CD4-positive, alpha-beta T cell treated with Interleukin-17A for 4 hours (primary cell): ENCODE measurements around the gene SLC9A9.
"Not testable (repeated sequence)": the region's sequence is repeated elsewhere in the genome, so short reads cannot be mapped to it uniquely, and the experiment has no call there.

ENCODE experiments used
- DNase-seq: peaks from one replicate; pipeline ENCODE4 v3.0.0-alpha.2; 2020; ENCODE audit warnings: mixed read lengths

Gene SLC9A9

DNA sequence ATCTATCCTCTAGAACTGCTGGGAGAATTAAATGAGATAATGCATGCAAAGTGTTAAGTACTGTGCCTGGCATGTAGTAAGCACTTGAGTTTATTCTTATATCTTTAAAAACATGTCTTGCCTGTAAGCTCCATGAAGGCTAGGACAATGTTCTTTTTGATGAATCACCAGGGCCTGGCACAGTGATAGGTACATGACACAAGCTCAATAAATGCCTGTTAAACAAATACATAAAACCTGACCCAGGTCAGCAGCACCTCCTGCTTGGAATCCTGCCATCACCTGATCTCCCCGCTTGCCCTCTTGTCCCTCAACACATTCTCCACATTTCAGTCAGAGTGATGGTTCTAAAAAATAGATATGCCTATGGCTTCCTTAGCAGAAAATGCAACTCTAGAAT lies 541.9 kb downstream of the SLC9A9 start:
- no peak for DNase-seq

DNA sequence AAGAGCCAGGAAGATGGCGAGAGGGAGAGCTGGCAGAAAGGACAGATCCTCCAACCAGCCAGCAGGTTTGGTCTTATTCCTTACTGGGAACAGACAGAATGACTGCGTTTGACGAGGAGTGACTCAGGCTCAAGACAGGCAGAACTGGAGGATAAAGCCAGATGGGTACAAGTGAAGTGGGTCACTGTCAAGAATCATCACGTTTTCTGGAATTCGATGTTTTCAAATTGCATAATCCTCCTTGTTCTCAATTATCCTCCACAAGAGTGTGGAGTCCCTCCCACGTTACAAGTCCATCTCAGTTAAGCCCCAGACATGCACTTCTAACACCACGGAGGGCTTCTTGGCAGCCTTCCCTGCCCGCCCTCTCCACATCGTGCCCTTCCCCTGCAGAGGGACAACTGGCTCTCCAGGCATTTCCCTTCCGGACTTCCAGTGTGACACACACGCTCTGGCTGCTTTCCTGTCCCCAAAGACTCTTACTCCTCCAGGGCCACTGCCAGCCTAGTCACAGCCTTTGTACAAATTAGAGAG lies 545.6 kb downstream of the SLC9A9 start:
- DNase-seq = no peak

- no peak for DNase-seq
Measured at GRCh38 chr3:143301031-143301901, 547.0 kb downstream of the SLC9A9 start.

DNA sequence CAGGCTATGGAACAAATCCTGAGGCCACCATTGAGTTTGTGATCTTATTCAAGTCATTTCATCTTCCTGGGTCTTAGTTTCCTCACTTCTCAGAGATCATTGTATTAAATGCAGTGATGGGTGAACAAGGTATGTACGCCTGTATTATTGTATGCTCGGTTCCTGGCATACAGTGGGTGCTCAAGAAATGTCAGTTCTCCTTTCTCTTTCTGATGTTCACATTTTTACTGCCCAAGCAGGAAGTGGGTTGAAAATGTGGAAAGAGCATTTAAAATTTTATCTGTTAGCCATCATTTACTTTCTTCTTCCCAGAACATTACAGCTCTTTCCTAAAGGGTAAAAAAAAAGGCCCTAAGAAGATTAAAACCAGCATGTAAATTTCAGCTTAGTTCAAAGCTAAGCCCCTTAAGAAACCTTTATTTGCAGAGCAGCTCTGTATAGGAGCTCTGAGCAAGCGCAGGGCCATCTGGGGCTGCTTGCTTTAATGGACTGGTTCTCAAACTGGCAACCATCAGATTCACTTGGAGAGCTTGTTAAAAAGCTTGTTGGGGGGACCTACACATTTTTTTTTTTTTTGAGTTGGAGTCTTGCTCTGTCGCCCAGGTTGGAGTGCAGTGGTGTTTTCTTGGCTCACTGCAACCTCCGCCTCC lies 549.3 kb downstream of the SLC9A9 start:
- DNase-seq = no peak

GRCh38 chr3:143298380-143298779 lies 549.9 kb downstream of the SLC9A9 start:
- DNase-seq = no peak

- no peak for DNase-seq
Measured at GRCh38 chr3:143295201-143296080, 552.8 kb downstream of the SLC9A9 start.

DNA sequence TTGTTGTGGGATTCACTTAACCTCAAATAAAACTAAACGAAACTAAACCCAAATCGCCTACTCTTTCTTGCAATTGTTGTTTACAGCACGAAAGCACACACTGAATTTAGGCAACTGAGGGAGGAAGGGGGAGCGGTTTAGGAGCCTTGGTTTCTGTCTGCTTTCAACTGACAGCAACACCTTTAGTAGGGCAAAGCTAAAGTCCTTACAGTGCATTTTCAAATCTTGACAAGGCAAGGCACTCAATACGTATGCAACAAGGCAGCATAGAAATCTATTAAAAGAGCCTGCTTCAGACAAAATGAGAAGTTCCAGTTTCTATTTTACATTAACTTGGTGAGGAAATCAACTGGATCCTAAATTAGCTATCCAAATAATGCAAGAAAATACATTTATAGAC lies 554.1 kb downstream of the SLC9A9 start:
- DNase-seq = peak; percentile 5

DNA sequence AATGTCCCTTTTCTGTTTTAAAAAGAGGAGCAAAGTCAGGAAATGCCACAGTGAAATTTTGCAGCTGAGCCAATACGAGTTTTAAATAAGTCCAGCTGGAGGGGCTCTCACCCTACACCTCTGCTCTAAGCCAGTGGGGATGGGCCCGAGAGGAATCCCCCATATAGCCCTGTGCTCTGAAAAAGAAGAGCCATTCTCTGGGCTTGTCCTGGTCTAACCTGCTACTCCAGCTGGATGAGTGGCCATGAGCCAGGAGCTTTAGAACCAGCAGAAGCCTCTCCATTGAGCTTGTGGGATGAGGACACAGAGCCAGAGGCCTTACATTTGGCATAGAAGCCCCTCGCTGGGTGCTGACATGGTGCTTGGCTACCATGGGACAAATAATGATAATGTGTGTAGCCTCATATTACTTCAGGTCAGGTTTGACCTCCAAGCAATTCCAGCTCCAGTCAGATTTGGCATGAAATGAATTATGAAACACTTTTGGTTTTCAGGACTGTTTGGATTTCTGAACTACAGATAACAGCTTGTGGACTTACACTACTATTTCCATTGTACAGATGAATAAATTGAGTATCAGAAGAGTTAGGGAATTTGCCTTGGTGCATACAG lies 556.3 kb downstream of the SLC9A9 start:
- no peak for DNase-seq

DNA sequence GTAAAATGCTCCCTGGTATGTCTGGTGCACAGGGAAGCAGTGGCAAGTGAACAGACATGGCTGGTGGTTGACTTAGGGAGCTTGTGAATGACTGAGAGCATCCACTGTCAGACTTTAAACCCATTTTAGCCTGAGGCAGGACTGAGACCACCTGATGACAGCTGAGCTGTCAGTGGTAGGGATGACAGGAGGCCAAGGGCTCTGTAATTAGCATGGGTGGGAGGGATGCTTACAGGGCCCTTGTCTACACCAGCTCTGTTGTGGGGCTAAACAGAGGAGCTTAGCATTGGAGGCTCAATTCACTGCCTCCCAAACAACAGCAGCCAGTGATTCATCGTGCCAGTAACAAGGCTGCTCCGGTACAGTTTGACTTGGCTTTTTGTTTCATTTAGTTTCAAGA lies 559.3 kb downstream of the SLC9A9 start:
- no peak for DNase-seq

- no peak for DNase-seq
Measured at GRCh38 chr3:143287403-143287802, 560.9 kb downstream of the SLC9A9 start.

DNA sequence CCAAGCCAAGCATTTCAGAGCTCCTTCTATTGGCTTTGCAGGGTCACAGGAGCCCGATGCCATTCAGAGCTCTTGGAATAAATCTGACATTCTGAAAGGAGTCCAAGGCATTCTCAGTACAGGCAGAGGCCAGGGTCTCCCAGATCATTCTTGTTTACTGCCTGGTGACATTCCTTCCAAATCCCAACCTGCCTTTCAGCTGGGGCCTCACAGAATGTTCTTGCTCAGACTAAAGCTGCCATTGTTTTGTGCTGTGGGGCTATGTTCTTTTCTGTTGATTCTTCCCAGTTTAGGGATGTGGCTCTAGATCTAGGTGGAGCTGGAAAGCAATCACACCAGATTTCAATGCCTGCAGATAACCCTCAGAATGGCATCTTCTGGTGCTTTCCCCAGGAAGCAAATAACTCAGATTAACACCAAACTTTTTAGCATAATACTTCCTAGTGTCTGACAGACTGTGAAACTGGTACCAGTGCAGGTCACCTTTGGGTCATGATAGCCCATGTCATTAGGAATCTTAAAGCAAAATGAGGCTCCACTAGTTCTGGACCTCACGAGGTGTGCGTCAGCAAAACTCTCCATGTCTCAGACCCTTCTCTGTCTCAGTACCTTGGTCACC lies 561.8 kb downstream of the SLC9A9 start:
- DNase-seq = no peak

DNA sequence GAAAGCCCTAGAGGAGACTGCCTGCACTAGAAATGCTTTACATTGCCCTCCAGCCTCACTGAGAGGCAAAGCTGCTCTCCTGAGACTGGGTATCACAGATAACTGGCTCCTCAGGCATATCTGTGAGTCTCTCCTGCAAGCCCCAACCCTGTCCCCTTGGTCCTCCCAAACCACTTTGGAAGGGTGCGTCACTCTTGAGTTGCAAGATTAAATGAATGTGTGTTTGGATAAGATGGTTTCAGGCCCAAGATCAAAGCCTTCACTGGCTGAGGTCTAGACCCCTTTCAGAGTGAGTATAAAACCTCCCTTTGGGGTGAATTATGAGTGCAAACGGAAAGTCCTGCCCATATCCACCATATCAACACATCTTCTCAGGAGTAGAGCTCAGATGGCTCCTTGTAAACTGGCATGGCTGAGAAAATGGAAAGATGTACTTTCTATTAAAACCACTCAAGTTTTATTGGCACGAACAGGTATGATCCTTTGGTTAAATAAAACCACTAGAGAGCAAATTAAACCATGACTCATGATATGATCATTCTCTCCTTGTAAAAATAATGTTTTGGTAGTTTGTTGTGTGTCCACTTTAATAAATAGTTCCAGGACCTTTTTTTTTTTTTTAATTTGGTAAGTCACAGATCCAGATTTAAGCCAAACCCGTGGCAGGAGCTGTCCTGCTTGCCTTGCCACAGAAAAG lies 564.7 kb downstream of the SLC9A9 start:
- no peak for DNase-seq

GRCh38 chr3:143280984-143281383 lies 567.3 kb downstream of the SLC9A9 start:
- DNase-seq = no peak

- not testable (repeated sequence) for DNase-seq
Measured at GRCh38 chr3:143279567-143279966, 568.7 kb downstream of the SLC9A9 start.

GRCh38 chr3:143278721-143279120 lies 569.5 kb downstream of the SLC9A9 start:
- DNase-seq = no peak

DNA sequence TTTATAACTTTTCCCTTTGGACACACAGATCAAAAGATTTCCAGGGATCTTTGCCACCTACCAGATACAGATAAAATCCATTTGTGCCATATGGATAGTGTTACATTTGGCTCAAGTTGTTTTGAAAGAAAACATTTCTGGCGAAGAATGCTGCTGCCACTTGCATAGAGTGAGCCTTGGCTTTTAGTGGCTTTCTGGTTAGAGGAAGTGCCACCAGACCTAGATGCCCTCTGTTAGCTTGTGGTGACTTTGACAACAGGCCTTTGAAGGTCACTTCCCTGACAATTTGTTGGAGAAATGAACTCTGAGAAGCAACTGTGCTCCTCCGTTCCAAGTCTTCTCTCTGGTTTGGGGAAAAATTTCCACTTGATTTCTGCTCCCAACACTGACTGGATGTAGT lies 570.7 kb downstream of the SLC9A9 start:
- DNase-seq = no peak

- DNase-seq = no peak
Measured at GRCh38 chr3:143276592-143276991, 571.7 kb downstream of the SLC9A9 start.

DNA sequence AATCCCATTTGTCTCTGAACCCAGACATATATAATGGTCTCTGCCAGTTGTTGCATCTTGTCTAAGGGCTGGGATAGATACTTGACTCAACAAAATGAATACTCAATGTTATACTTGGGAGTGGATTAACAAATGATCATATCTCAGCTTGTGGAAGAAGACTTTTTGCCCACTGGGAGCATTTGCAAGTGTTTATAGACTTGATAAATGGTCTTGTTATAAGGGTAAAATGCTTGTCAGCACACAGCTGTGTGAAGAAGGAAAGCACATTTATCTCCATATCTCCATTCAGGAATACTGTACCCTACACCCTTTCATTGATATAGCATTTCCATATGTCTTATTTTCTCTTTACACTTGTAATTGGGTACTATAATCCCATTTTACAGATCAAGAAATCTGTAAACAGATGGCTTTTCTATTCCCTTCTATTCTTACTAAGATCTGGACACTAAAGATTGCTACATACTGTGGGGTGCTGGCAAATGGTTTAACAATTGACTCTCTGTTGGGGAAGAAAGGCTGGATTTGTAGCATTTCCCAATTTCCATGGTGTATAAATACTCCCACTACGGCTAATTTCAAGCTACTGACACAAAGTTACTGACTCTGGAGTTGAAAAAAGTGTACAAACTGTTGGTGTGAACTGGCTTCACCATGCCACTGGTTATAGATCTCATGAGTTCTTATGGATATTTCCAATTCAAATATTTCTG lies 574.1 kb downstream of the SLC9A9 start:
- DNase-seq = no peak

GRCh38 chr3:143271136-143271535 lies 577.1 kb downstream of the SLC9A9 start:
- DNase-seq = no peak

- DNase-seq = no peak
Measured at GRCh38 chr3:143269741-143270140, 578.5 kb downstream of the SLC9A9 start.

DNA sequence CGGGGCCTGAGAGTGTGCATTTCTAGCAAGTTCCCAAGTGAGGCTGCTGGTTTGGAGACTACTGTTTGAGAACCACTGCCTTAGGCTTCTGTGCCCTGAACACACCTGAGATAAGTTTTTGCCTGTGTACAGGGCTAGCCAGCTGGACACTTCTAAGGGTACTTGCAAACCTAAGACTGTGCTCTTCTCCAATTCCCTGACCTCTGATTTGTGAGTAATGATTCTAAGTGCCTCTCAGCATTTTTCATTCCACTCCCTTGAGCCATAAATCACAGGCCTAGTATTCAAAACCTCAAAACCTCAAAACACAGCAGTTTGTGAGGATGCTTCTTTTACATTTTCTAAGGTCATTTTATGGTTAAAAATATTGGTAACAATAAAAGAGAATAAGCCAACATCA lies 580.3 kb downstream of the SLC9A9 start:
- DNase-seq = no peak
